Tibial nerve (tissue), 4 donors: Measurements from ENCODE around the gene SLIT1. TPM values are rescaled to one million over a fixed set of nuclear protein-coding genes. Genes with fewer than 3 reads are reported as not detected.

Experiments
- DNase-seq, 2 donors: peaks; one replicate each; pipeline ENCODE4 v3.0.0-alpha.2; 2019; ENCODE audit warnings: low spot score in 2 of 2
- H3K27ac ChIP-seq, 4 donors: fragments of 200-600 bp; sonication (generic) in 3 of 4; one replicate each; pipeline ENCODE4 v1.5.1; 2017 to 2019; ENCODE audit warnings: mild to moderate bottlenecking in 1 of 4
- H3K27me3 ChIP-seq, 2 donors: fragments of 200-600 bp; sonication (generic) in 1 of 2; one replicate each; pipeline versions ENCODE4 v1.5.1 to v1.6.0; 2017 to 2019
- H3K36me3 ChIP-seq, 3 donors: fragments of 200-600 bp; sonication (generic); one replicate each; pipeline ENCODE4 v1.5.1; 2018 to 2019
- H3K4me1 ChIP-seq, 4 donors: fragments of 200-600 bp; sonication (generic) in 3 of 4; one replicate each; pipeline ENCODE4 v1.5.1; 2017 to 2019
- H3K4me3 ChIP-seq, 4 donors: fragments of 200-600 bp; sonication (generic) in 3 of 4; one replicate each; pipeline ENCODE4 v1.5.1; 2017 to 2019; ENCODE audit warnings: mild to moderate bottlenecking in 1 of 4, moderate library complexity in 1 of 4
- H3K9me3 ChIP-seq, 4 donors: fragments of 200-600 bp; sonication (generic) in 3 of 4; one replicate each; pipeline ENCODE4 v1.5.1; 2017 to 2019
- EP300 ChIP-seq, 2 donors: sonication (generic); formaldehyde crosslinking; IDR thresholded peaks; one replicate each; pipeline ENCODE4 v1.6.1; 2017; ENCODE audit warnings: antibody characterized with exemption in 2 of 2, mild to moderate bottlenecking in 1 of 2
- POLR2A ChIP-seq, 2 donors: fragments of 450-650 bp; IDR thresholded peaks; one replicate each; pipeline ENCODE4 v1.6.1; 2017; ENCODE audit warnings: antibody characterized with exemption in 2 of 2, mild to moderate bottlenecking in 2 of 2, moderate library complexity in 2 of 2
- WGBS, 2 donors: methylation state at CpG; one replicate each; pipeline ENCODE4 v1.1.5; 2018; 5-methylcytosine and 5-hydroxymethylcytosine counted together
- total RNA-seq, 4 donors: library from RNA; depleted of rRNA; stranded (reverse); fragments of >200 nt; gene quantifications; one replicate each; pipeline ENCODE4 v1.1.0, GENCODE V29; 2016
- TF ChIP-seq, protein P1 (sequence below), 5 experiments: fragments of 200-600 bp in 3 of 5; fragments of 450-650 bp in 2 of 5; sonication (generic) in 3 of 5; IDR thresholded peaks; one replicate each; pipeline ENCODE4 v1.5.1; 2016 to 2019; ENCODE audit warnings: antibody characterized with exemption in 5 of 5, mild to moderate bottlenecking in 3 of 5, moderate library complexity in 2 of 5

SLIT1 gene
- total RNA-seq, 4 donors from 2014 or later, result 0.78 to 3.1 (median 1.3) TPM

DNA sequence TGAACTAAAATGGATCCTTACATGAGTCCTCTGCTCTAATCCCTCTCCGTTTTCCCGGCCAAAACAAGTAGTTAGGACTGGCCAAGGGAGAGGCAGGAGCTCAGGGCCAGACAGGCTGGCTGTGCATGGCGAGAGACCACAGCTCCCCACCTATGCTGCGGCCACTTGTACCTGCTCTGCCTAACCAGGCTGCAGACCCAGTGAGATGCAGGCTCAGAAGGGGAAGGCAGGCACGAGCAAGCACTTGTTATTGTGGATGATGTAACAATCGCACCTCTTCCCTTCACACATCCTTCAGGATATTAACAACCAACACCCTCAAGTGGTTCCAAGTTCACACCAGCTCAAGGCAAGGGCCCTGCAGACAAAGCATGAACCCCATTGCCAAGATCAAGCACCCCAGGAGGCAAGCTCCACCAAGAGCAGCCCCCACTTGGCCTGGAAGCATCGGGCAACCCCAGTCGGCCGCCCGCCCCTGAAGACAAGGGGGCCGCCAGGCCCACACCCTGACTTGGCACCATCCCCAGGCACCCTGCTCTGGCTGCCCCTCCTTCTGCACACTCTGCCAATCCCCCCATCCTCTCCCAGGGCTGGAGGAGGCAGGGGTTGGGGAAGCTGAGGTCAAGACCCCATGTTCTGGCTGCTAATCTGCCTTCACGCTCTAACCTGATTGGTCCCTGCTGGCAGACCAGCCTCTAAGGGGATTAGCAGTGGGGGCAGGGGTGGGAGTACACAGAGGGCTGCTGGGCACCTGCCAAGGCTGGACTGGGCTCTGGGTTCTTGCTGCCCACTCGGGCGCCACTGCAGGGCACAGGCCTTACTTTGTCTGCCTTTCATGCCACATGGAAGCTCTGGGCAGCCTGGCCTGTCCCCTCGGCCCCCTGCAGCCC is 111.3 kb downstream of the SLIT1 start:
- DNase-seq, result no peak
- Histone ChIP-seq H3K27ac (peak overlapping the region in 1 of 4 donors; percentile 14), H3K4me1 (peaks cover 0 to 19% (median 4%) of the 10 kb centered on the region in 4 donors), H3K36me3 (no peaks in the 10 kb centered on the region), H3K27me3 (peaks cover 0 to 17% of the 10 kb centered on the region in 2 donors), H3K4me3 (no peak overlapping the region), H3K9me3 (peaks cover 0 to 8% (median 0%) of the 10 kb centered on the region in 4 donors)
- WGBS, 2 donors, result 47 to 58% methylated on average over 8 to 15 of the region's 15 CpGs
- TF ChIP-seq, protein P1, sequence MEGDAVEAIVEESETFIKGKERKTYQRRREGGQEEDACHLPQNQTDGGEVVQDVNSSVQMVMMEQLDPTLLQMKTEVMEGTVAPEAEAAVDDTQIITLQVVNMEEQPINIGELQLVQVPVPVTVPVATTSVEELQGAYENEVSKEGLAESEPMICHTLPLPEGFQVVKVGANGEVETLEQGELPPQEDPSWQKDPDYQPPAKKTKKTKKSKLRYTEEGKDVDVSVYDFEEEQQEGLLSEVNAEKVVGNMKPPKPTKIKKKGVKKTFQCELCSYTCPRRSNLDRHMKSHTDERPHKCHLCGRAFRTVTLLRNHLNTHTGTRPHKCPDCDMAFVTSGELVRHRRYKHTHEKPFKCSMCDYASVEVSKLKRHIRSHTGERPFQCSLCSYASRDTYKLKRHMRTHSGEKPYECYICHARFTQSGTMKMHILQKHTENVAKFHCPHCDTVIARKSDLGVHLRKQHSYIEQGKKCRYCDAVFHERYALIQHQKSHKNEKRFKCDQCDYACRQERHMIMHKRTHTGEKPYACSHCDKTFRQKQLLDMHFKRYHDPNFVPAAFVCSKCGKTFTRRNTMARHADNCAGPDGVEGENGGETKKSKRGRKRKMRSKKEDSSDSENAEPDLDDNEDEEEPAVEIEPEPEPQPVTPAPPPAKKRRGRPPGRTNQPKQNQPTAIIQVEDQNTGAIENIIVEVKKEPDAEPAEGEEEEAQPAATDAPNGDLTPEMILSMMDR (IDR thresholded peaks at IDR 0.05), result no peak
- no peak for TF ChIP-seq POLR2A (IDR thresholded peaks at IDR 0.05)
- TF ChIP-seq EP300 (IDR thresholded peaks at IDR 0.05), result no peak

DNA sequence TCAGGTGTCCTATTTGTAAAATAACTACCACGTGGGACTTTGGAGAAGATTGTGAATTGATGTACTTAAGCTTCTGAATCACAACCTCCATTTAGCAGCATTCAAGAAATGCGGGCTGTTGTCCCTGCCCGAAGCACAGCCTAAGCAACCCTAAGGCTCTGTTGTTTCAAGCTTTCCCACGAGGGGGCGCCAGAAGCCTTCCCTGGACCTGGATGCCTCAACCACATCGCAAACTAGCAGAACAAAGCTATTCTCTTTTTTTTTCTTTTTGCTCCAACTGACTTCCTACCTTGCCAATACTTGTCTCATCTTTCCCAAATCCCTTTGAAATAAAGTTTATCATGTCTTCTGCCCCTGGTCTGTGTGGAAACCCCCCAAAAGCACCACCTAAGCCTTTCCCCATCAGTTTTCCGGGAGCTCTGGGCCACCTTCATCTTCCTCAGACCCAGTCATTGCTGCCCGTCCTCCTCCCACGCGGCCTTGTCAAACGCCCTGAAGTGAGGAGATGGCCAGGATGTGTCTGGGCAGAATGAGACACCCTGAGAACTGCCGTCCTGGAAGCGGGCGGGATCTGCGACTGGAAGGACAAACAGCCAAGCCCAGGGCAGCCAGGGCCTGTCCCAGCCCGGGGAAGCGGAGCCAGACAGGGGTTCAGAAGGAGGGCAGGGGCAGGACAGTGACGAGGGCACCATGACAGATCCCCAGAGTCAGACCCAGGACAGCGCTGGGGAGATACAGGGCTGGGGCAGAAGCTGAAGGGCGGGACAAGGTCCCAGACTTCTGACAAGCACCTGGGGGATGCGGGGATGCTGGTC is 112.7 kb downstream of the SLIT1 start:
- DNase-seq, result peak; percentile 77 to 94
- Histone ChIP-seq H3K27me3 (peaks cover 0 to 17% of the 10 kb centered on the region in 2 donors), H3K36me3 (no peaks in the 10 kb centered on the region), H3K27ac (no peak overlapping the region), H3K9me3 (peaks cover 0 to 8% (median 0%) of the 10 kb centered on the region in 4 donors), H3K4me3 (no peak overlapping the region), H3K4me1 (peaks cover 0 to 19% (median 4%) of the 10 kb centered on the region in 4 donors)
- no peak for TF ChIP-seq EP300 (IDR thresholded peaks at IDR 0.05)
- TF ChIP-seq, protein P1 (IDR thresholded peaks at IDR 0.05), result peak; percentile 80 to 94 (median 90)
- 42 to 51% methylated on average over 21 of the region's 21 CpGs for WGBS, 2 donors

DNA sequence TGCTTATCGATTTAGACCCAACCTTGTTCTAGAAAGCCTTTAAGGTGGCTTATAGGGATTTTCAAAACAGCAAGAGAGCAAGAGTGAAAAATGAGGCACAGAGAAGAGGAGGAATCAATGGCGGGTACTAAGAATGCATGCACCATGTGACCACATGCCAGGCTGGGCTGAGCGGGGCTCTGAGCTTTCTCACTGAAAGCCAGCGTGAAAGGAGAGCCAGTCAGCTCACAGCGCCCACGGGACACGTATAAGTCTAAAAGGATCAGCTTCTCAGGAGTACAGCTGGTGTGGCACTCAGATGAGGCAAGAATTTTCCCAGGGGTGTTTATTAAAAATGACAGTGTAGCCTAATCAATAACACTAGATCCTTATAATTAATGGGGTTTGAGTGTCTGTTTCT is 114.3 kb downstream of the SLIT1 start:
- H3K4me1 ChIP-seq, result peaks cover 0 to 19% (median 4%) of the 10 kb centered on the region in 4 donors
- no peak overlapping the region for H3K27ac ChIP-seq
- DNase-seq, result no peak
- peaks cover 0 to 17% of the 10 kb centered on the region in 2 donors for H3K27me3 ChIP-seq
- TF ChIP-seq POLR2A (IDR thresholded peaks at IDR 0.05), result no peak
- TF ChIP-seq, protein P1 (IDR thresholded peaks at IDR 0.05), result no peak
- no peak for TF ChIP-seq EP300 (IDR thresholded peaks at IDR 0.05)
- H3K9me3 ChIP-seq, result peaks cover 0 to 8% (median 0%) of the 10 kb centered on the region in 4 donors
- no peaks in the 10 kb centered on the region for H3K36me3 ChIP-seq
- WGBS, 2 donors, result 61 to 76% methylated on average over 7 of the region's 7 CpGs
- H3K4me3 ChIP-seq, result no peak overlapping the region

DNA sequence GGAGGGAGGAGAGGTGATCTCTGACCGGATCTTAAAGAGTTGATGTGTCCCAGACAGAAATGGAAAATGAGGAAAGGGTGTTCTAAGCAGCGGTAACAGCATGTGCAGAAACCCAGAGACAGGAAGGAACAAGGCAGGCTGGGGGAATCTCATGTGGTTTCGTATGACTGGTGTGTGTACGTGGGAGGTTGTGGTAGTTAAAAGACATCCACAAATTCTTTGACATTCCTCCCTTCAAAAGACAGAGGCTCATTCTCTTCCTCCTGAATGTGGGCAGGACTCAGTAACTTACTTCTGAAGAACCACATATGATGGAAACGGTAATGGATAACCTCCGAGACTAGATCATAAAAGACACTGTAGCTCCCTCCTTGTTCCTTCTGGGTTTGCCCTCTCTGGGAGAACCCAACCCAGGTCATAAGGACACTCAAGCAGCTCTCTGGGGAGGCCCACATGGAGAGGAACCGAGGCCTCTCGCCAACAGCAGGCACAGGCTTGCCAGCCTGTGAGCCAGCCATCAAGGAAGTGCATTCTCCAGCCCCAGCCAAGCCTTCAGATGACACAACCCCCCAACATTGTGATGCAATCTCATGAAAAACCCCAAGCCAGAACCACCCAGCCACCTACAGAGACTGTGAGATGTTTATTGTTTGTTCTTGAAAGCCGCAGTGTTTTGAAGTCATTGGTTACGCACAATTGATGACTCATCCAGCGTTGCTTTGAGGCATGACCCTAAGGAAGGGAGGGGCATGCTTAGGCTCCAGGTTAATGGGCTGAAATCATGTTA is 116.0 kb downstream of the SLIT1 start:
- Histone ChIP-seq H3K27me3 (peaks cover 0 to 17% of the 10 kb centered on the region in 2 donors), H3K9me3 (peaks cover 0 to 8% (median 0%) of the 10 kb centered on the region in 4 donors), H3K4me1 (peaks cover 0 to 13% (median 3%) of the 10 kb centered on the region in 4 donors), H3K36me3 (no peaks in the 10 kb centered on the region), H3K4me3 (no peak overlapping the region), H3K27ac (no peak overlapping the region)
- WGBS, 2 donors, result 67 to 68% methylated on average over 11 of the region's 11 CpGs
- no peak for DNase-seq
- no peak for TF ChIP-seq EP300 (IDR thresholded peaks at IDR 0.05)
- TF ChIP-seq, protein P1 (IDR thresholded peaks at IDR 0.05), result no peak
- no peak for TF ChIP-seq POLR2A (IDR thresholded peaks at IDR 0.05)
